ENCODE measurements around the gene AKAP13. TPM values are rescaled to one million over a fixed set of nuclear protein-coding genes. Genes with fewer than 3 reads are reported as not detected.
"Not testable (repeated sequence)": the region's sequence is repeated elsewhere in the genome, so short reads cannot be mapped to it uniquely, and the experiment has no call there.

The AKAP13 gene
- polyA plus RNA-seq, 2 of the 4 experiments (the other 2 are of a cell fraction): 20.4 to 28.8 TPM

- TF ChIP-seq CHD4 (IDR thresholded peaks at IDR 0.05; ENCODE audit: borderline replicate concordance): no peak
Observed at GRCh38 chr15:85350395-85350794, 30.0 kb upstream of the AKAP13 start (continued).

GRCh38 chr15:85351501-85351900, 28.9 kb upstream of the AKAP13 start:
- peaks cover 38% of the 10 kb centered on the region for H3K4me1 ChIP-seq
- H3K27ac ChIP-seq; H3K4me2 ChIP-seq; ATAC-seq; FAIRE-seq; H3K9me3 ChIP-seq; H3K4me3 ChIP-seq; POLR2A ChIA-PET; DNase-seq (ENCODE audit: low read depth in 1 of 2, low spot score in 1 of 2): not testable (repeated sequence)
- CTCF ChIA-PET: interaction anchor here (1.2 to 1.4 kb wide), 2 partner anchors 20 to 55 kb away, joined by 4 to 7 read pairs; no protein-coding TSS in a partner anchor
- WGBS (ENCODE audit: missing lambda C conversion rate): 80% methylated on average over 8 of the region's 8 CpGs

GRCh38 chr15:85351965-85352364, 28.4 kb upstream of the AKAP13 start:
- ChIA-PET POLR2A (no interaction called here), CTCF (interaction anchor here (0.7 to 1.4 kb wide), 3 partner anchors 21 to 55 kb away, joined by 4 to 7 read pairs (median 5); no protein-coding TSS in a partner anchor)
- Histone ChIP-seq H3K4me1 (peaks cover 36% of the 10 kb centered on the region), H3K4me3 (no peak overlapping the region), H3K4me2 (no peak overlapping the region), H3K9me3 (no peaks in the 10 kb centered on the region), H3K27ac (no peak overlapping the region; a peak in 1 of 6 replicates)
- WGBS (ENCODE audit: missing lambda C conversion rate): 70% methylated on average over 4 of the region's 4 CpGs
- DNase-seq (ENCODE audit: low read depth in 1 of 2, low spot score in 1 of 2) (no peak), ATAC-seq (no peak), FAIRE-seq (no peak)
- TF ChIP-seq JUNB (IDR thresholded peaks at IDR 0.05): no peak
- TF ChIP-seq MAFK (IDR thresholded peaks at IDR 0.05; ENCODE audit: partially characterized antibody): no peak
- TF ChIP-seq HEYL (CRISPR knock-in tag; IDR thresholded peaks at IDR 0.05): no peak
- TF ChIP-seq NR3C1 (IDR thresholded peaks at IDR 0.05): no peak
- TF ChIP-seq POLR2A (IDR thresholded peaks at IDR 0.05; ENCODE audit: low read length): no peak
- no peak for TF ChIP-seq RNF2 (IDR thresholded peaks at IDR 0.05; ENCODE audit: borderline replicate concordance, low read depth)
- no peak for TF ChIP-seq NFE2L2 (conservative IDR thresholded peaks at IDR 0.05; ENCODE audit: low read length)
- TF ChIP-seq MAX (IDR thresholded peaks at IDR 0.05): no peak
- no peak for TF ChIP-seq SREBF2 (IDR thresholded peaks at IDR 0.05)
- TF ChIP-seq POLR2AphosphoS2 (conservative IDR thresholded peaks at IDR 0.05; ENCODE audit: low read length): no peak
- no peak for TF ChIP-seq PBX3 (IDR thresholded peaks at IDR 0.05)
- TF ChIP-seq HOXB13 (CRISPR knock-in tag; IDR thresholded peaks at IDR 0.05; ENCODE audit: low read depth): no peak
- TF ChIP-seq CBX8 (IDR thresholded peaks at IDR 0.05): no peak
- no peak for TF ChIP-seq RARB (CRISPR knock-in tag; IDR thresholded peaks at IDR 0.05)
- no peak for TF ChIP-seq ZSCAN20 (CRISPR knock-in tag; IDR thresholded peaks at IDR 0.05)
- TF ChIP-seq EHMT2 (IDR thresholded peaks at IDR 0.05; ENCODE audit: low read depth): no peak

GRCh38 chr15:85353516-85353915, 26.9 kb upstream of the AKAP13 start:
- POLR2A ChIA-PET: interaction anchor here (1.3 kb wide), 1 partner anchor 27 kb away, joined by 4 read pairs; the partner anchor contains the start of gene AKAP13
- Histone ChIP-seq H3K27ac (0 out of 6 replicates have a peak overlapping the region, but pooled peaks of 1 of the 2 experiments have one; percentile 15), H3K4me3 (no peak overlapping the region), H3K4me1 (peaks cover 36% of the 10 kb centered on the region), H3K4me2 (no peak overlapping the region), H3K9me3 (no peaks in the 10 kb centered on the region)
- DNase-seq (ENCODE audit: low read depth in 1 of 2, low spot score in 1 of 2) (no peak), ATAC-seq (no peak), FAIRE-seq (no peak)
- CTCF ChIA-PET: interaction anchor here (2.2 kb wide), 1 partner anchor 23 kb away, joined by 12 read pairs; no protein-coding TSS in a partner anchor
- no peak for TF ChIP-seq GATA3 (IDR thresholded peaks at IDR 0.05; ENCODE audit: borderline replicate concordance)
- TF ChIP-seq ZSCAN20 (CRISPR knock-in tag; IDR thresholded peaks at IDR 0.05): no peak
- no peak for TF ChIP-seq EP300 (IDR thresholded peaks at IDR 0.05)
- TF ChIP-seq EHMT2 (IDR thresholded peaks at IDR 0.05; ENCODE audit: low read depth): no peak
- TF ChIP-seq FOSB (CRISPR knock-in tag; IDR thresholded peaks at IDR 0.05): no peak
- TF ChIP-seq FOSL2 (IDR thresholded peaks at IDR 0.05): no peak
- TF ChIP-seq FOSL2 (CRISPR knock-in tag; IDR thresholded peaks at IDR 0.05): no peak
- no peak for TF ChIP-seq HOXA7 (CRISPR knock-in tag; IDR thresholded peaks at IDR 0.05)
- no peak for TF ChIP-seq MAZ (IDR thresholded peaks at IDR 0.05; ENCODE audit: borderline replicate concordance, low read depth, low read length)
- no peak for TF ChIP-seq NR3C1 (IDR thresholded peaks at IDR 0.05)
